ENCODE data around the gene CRTC3. TPM values are rescaled to one million over a fixed set of nuclear protein-coding genes. Genes with fewer than 3 reads are reported as not detected.

Gene CRTC3
- total RNA-seq, 1 experiment from 2014 or later: 17.5 TPM

GRCh38 chr15:90596943-90597342, 67.2 kb downstream of the CRTC3 start:
- no TSS peak for BruUV-seq (replicated peaks)

DNA sequence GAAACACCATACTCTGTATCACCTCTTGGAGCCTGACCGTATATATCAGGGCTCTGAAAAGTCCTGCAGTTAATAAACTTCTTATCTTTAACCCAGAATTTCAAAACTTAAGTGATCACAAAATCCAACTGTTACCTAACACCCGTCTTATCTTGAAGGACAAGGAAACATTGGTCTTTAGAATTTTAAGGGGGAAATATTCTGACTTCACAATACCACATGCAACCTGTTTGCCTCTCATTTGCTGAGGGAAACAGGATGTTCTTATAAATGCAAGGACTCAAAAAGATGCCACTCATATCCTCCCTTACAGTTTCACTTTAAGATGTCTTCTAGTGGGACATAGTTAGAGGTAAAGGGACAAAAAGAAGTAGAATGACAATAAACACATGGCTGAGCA, 67.9 kb downstream of the CRTC3 start:
- Mint-ChIP-seq H3K4me3 (ENCODE audit: low read depth, unreplicated experiment) (no peak overlapping the region), H3K9me3 (ENCODE audit: low read depth, unreplicated experiment) (no peaks in the 10 kb centered on the region), H3K27ac (ENCODE audit: unreplicated experiment) (no peak overlapping the region), H3K4me1 (ENCODE audit: low read depth, unreplicated experiment) (peaks cover 18% of the 10 kb centered on the region), H3K36me3 (ENCODE audit: insufficient read depth, unreplicated experiment) (no peaks in the 10 kb centered on the region), H3K27me3 (ENCODE audit: unreplicated experiment) (no peaks in the 10 kb centered on the region)
- intact Hi-C loops (cut with micrococcal nuclease; ENCODE audit: unreplicated experiment): no loop called here
- BruUV-seq (replicated peaks): no TSS peak
- TF ChIP-seq, protein P1, sequence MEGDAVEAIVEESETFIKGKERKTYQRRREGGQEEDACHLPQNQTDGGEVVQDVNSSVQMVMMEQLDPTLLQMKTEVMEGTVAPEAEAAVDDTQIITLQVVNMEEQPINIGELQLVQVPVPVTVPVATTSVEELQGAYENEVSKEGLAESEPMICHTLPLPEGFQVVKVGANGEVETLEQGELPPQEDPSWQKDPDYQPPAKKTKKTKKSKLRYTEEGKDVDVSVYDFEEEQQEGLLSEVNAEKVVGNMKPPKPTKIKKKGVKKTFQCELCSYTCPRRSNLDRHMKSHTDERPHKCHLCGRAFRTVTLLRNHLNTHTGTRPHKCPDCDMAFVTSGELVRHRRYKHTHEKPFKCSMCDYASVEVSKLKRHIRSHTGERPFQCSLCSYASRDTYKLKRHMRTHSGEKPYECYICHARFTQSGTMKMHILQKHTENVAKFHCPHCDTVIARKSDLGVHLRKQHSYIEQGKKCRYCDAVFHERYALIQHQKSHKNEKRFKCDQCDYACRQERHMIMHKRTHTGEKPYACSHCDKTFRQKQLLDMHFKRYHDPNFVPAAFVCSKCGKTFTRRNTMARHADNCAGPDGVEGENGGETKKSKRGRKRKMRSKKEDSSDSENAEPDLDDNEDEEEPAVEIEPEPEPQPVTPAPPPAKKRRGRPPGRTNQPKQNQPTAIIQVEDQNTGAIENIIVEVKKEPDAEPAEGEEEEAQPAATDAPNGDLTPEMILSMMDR (IDR thresholded peaks at IDR 0.05; ENCODE audit: unreplicated experiment): no peak
- CTCF ChIA-PET: interaction anchor here (1.4 kb wide), 1 partner anchor 304 kb away, joined by 3 read pairs; no protein-coding TSS in a partner anchor
- no peak for DNase-seq

More at GRCh38 chr15:90596943-90597342, 67.2 kb downstream of the CRTC3 start:
- Mint-ChIP-seq H3K9me3 (ENCODE audit: low read depth, unreplicated experiment) (no peaks in the 10 kb centered on the region), H3K36me3 (ENCODE audit: insufficient read depth, unreplicated experiment) (no peaks in the 10 kb centered on the region), H3K4me3 (ENCODE audit: low read depth, unreplicated experiment) (no peak overlapping the region), H3K4me1 (ENCODE audit: low read depth, unreplicated experiment) (peaks cover 18% of the 10 kb centered on the region), H3K27ac (ENCODE audit: unreplicated experiment) (no peak overlapping the region), H3K27me3 (ENCODE audit: unreplicated experiment) (no peaks in the 10 kb centered on the region)
- TF ChIP-seq, protein P1 (IDR thresholded peaks at IDR 0.05; ENCODE audit: unreplicated experiment): no peak
- intact Hi-C loops (cut with micrococcal nuclease; ENCODE audit: unreplicated experiment): no loop called here
- CTCF ChIA-PET: no interaction called here
- no peak for DNase-seq

GRCh38 chr15:90598031-90598577, 68.4 kb downstream of the CRTC3 start:
- CTCF ChIA-PET: interaction anchor here (1.4 kb wide), 1 partner anchor 305 kb away, joined by 3 read pairs; no protein-coding TSS in a partner anchor
- no TSS peak for BruUV-seq (replicated peaks)
- no peaks in the 10 kb centered on the region for H3K27me3 Mint-ChIP-seq (ENCODE audit: unreplicated experiment)
- H3K4me1 Mint-ChIP-seq (ENCODE audit: low read depth, unreplicated experiment): peaks cover 18% of the 10 kb centered on the region
- TF ChIP-seq, protein P1 (IDR thresholded peaks at IDR 0.05; ENCODE audit: unreplicated experiment): no peak
- peak; percentile 37 for DNase-seq
- intact Hi-C loops (cut with micrococcal nuclease; ENCODE audit: unreplicated experiment): no loop called here
- H3K36me3 Mint-ChIP-seq (ENCODE audit: insufficient read depth, unreplicated experiment): no peaks in the 10 kb centered on the region
- H3K4me3 Mint-ChIP-seq (ENCODE audit: low read depth, unreplicated experiment): no peak overlapping the region
- H3K9me3 Mint-ChIP-seq (ENCODE audit: low read depth, unreplicated experiment): no peaks in the 10 kb centered on the region
- H3K27ac Mint-ChIP-seq (ENCODE audit: unreplicated experiment): peak overlapping the region; percentile 10

GRCh38 chr15:90598679-90599078, 69.0 kb downstream of the CRTC3 start:
- Mint-ChIP-seq H3K27ac (ENCODE audit: unreplicated experiment) (peak overlapping the region; percentile 10), H3K36me3 (ENCODE audit: insufficient read depth, unreplicated experiment) (no peaks in the 10 kb centered on the region), H3K9me3 (ENCODE audit: low read depth, unreplicated experiment) (no peaks in the 10 kb centered on the region), H3K4me1 (ENCODE audit: low read depth, unreplicated experiment) (peaks cover 18% of the 10 kb centered on the region), H3K27me3 (ENCODE audit: unreplicated experiment) (no peaks in the 10 kb centered on the region), H3K4me3 (ENCODE audit: low read depth, unreplicated experiment) (no peak overlapping the region)
- no TSS peak for BruUV-seq (replicated peaks)
- intact Hi-C loops (cut with micrococcal nuclease; ENCODE audit: unreplicated experiment): no loop called here
- TF ChIP-seq, protein P1 (IDR thresholded peaks at IDR 0.05; ENCODE audit: unreplicated experiment): no peak
- CTCF ChIA-PET: interaction anchor here (0.8 to 1.4 kb wide), 2 partner anchors 305 to 660 kb away, joined by 3 read pairs; no protein-coding TSS in a partner anchor
- no peak for DNase-seq

All from Calu3 (cell line).